Measurements from ENCODE around the gene PSD2.

The PSD2 gene

DNA sequence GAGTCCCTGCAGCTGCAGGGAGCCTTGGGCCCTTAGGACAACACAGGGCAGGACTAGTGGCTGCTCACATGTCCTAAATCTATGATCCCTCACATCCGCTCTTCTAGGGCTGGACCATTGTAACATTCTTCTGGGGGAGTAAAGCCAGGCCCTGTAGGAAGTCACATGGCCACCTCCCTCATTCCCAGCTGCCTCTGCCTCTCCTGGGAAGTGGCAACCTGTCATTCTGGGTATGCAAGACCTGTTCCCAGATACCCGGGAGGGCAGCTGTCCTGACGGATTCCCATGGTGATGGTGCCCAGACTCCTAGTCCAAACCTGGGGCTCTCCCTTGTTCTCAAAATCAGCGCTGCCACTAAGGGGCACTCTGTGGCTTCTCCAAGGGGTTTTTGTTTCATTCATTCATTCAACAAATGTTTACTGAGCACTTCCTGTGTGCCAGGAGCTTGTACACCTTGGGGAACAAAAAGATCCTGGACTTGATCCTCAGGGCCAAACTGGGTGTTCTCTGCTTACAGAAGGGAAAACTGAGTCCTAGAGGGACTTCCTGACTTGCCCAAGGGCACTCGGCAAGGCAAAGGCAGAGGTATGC, 85.6 kb downstream of the PSD2 start:
- no peak overlapping the region for H3K4me3 ChIP-seq (ENCODE audit: low read depth, low read length)
- TF ChIP-seq, protein P1, sequence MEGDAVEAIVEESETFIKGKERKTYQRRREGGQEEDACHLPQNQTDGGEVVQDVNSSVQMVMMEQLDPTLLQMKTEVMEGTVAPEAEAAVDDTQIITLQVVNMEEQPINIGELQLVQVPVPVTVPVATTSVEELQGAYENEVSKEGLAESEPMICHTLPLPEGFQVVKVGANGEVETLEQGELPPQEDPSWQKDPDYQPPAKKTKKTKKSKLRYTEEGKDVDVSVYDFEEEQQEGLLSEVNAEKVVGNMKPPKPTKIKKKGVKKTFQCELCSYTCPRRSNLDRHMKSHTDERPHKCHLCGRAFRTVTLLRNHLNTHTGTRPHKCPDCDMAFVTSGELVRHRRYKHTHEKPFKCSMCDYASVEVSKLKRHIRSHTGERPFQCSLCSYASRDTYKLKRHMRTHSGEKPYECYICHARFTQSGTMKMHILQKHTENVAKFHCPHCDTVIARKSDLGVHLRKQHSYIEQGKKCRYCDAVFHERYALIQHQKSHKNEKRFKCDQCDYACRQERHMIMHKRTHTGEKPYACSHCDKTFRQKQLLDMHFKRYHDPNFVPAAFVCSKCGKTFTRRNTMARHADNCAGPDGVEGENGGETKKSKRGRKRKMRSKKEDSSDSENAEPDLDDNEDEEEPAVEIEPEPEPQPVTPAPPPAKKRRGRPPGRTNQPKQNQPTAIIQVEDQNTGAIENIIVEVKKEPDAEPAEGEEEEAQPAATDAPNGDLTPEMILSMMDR (IDR thresholded peaks at IDR 0.05; ENCODE audit: low read depth, low read length): no peak

DNA sequence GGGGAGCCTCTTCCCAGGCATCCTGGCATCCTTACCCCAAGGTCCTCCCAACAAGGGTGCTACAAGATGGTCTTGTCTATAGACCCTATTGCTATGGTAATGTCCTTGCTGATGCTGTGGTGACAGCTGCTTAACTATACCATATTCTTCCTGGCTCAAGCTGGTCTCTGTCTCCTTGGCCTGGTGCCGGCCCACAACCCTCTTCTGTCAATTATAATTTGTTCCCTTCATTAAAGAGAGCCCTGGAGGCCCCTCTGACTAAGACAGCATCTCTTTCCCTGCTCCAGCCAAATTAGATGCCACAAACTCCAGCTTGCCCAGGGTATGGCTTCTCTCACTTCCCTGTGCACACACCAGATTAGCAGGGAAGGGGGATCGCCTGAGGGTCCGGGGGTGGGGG, 86.7 kb downstream of the PSD2 start:
- TF ChIP-seq, protein P1 (IDR thresholded peaks at IDR 0.05; ENCODE audit: low read depth, low read length): no peak
- H3K4me3 ChIP-seq (ENCODE audit: low read depth, low read length): no peak overlapping the region

DNA sequence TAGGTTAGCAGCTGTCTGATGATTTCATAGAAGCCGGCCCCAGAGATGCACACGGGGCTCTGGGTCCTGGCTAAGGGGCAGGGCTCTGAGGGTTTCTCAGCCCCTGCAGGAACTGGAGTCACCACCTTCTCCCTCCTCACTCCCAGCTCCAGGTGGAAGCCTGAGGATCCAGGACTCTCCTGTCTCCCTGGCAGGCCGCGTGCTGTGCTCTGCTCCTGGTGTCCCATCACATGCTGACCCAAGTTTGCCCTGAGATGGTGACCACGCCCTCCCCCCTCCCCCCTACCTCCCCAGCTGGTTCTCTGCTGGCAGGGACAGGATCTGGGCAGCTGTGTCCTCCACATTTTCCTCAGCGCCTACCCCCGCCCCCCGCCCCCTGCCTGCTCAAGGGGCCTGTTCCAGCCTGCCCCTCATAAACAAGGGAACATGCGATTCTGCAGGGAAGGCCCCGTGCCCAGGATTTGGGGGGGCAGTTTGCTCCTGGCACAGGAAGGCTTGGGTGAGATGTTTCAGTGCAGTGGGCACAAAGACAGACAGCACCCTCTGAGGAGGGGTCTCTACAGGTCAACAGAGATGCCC, 87.4 kb downstream of the PSD2 start:
- TF ChIP-seq, protein P1 (IDR thresholded peaks at IDR 0.05; ENCODE audit: low read depth, low read length): no peak
- H3K4me3 ChIP-seq (ENCODE audit: low read depth, low read length): no peak overlapping the region

DNA sequence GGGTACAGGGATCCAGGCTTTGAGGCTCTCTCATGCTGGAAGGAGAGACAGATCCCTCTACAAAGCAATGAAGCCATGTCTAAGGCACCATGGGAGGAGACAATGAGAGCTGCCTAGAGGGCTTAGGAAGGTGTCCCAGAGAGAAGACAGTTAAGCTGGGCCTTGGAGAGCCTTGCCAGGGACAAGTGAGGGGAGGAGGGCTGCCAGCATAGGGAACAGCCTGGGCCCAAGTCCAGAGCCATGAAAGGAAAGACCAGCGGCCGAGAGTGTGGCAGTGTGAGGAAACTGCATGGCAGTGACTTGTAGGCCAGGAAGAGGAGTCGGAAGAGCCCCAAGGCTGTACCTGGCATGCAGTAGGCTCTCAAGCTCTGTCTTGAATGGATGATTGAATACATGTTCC, 88.5 kb downstream of the PSD2 start:
- no peak overlapping the region for H3K4me3 ChIP-seq (ENCODE audit: low read depth, low read length)
- TF ChIP-seq, protein P1 (IDR thresholded peaks at IDR 0.05; ENCODE audit: low read depth, low read length): no peak

DNA sequence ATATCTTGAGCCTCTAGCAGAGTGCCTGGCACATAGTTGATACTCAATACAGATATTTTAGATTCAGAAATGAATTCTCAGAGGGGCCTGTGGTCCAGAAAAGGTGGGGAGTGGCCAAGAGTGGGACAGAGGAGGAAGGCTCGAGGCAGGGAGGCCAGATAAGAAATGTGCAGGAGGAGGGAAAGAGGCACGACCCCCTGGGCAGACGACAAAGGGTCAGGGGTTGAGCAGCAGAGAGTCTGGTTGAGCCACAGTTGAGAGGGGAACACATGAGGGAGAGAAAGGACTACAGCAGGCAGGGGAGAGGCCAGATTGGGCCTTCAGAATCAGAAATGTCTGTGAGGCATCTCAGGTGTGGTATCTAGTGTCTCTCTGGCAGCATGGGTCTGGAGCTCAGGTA, 89.1 kb downstream of the PSD2 start:
- TF ChIP-seq, protein P1 (IDR thresholded peaks at IDR 0.05; ENCODE audit: low read depth, low read length): no peak

DNA sequence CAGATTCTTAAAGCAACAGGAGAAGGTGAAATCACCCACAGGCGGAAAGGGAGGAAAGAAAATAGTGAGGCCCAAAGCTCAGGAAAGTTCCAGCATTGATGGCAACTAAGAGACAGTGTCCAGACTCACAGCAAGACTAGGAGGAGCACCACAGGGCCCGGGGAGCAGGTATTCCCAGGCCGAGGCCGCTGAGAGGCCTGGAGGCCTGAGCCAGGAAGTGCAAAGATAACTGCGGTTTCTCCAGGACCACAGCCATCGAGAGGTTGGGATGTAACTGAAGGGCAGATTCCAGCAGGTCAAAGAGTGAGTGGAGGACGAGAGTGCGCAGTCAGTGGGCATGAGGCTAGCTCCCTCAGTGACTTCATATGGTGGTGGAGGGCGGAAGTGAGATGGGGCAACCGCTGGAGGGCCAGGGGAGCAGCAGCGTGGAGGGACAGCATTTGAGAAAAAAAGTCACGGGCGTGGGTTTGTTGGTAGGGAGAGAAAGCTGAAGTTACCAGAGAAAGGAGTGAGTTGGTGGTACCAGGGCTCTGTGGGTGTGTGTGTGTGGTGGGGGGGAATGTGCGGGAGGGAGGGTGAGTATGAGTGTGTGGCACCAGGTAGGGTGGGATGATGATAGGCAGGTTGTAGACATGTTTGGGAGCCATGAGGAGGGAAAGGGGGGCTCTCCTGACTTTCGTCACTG, 89.7 kb downstream of the PSD2 start:
- TF ChIP-seq, protein P1 (IDR thresholded peaks at IDR 0.05; ENCODE audit: low read depth, low read length): no peak

More for the DNA sequence above, 89.1 kb downstream of the PSD2 start:
- no peak overlapping the region for H3K4me3 ChIP-seq (ENCODE audit: low read depth, low read length)

DNA sequence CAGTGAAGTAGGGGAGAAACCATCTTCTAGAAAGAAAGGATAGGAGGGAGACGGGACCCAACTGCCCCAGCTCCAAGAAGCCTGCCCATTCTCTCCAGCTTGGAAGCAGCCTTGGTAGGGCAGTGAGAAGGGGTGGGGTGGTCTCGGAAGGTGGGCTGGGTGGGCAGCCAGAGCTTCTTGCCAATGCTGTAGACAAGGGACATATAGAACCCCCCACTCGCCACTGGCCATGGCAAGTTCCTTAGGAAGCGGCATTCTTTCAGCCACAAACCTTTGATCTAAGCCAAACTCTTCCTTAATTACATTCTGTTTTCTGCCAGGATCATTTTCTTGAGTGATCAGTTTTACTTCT, 90.2 kb downstream of the PSD2 start:
- H3K4me3 ChIP-seq (ENCODE audit: low read depth, low read length): no peak overlapping the region
- TF ChIP-seq, protein P1 (IDR thresholded peaks at IDR 0.05; ENCODE audit: low read depth, low read length): no peak

More for the DNA sequence above, 89.7 kb downstream of the PSD2 start:
- H3K4me3 ChIP-seq (ENCODE audit: low read depth, low read length): no peak overlapping the region
